HepG2 (cell line): ENCODE measurements around the gene TYROBP. TPM values are rescaled to one million over a fixed set of nuclear protein-coding genes. Genes with fewer than 3 reads are reported as not detected.

ENCODE experiments used
- EEA1 ChIP-seq: sonication (generic); formaldehyde crosslinking; IDR thresholded peaks from 2 replicates; pipeline ENCODE4 v1.5.1; 2020; ENCODE audit warnings: mild to moderate bottlenecking, missing genetic modification reagents, borderline replicate concordance
- KAT7 ChIP-seq: IDR thresholded peaks from 2 replicates; pipeline ENCODE4 v1.6.1; 2018; ENCODE audit warnings: borderline replicate concordance, missing compliant biosample characterization
- KLF15 ChIP-seq: sonication (generic); formaldehyde crosslinking; IDR thresholded peaks from 2 replicates; pipeline ENCODE4 v1.8.1; 2023; ENCODE audit warnings: borderline replicate concordance, mild to moderate bottlenecking, inconsistent platforms, missing genetic modification reagents, mixed read lengths
- MXD3 ChIP-seq: IDR thresholded peaks from 2 replicates; pipeline ENCODE4 v1.6.1; 2016; ENCODE audit warnings: mild to moderate bottlenecking, missing biosample characterization, missing genetic modification reagents
- NFYC ChIP-seq: IDR thresholded peaks from 2 replicates; pipeline ENCODE4 v1.6.1; 2016; ENCODE audit warnings: missing genetic modification reagents, missing compliant biosample characterization
- POGK ChIP-seq: sonication (generic); formaldehyde crosslinking; conservative IDR thresholded peaks from 2 replicates; pipeline ENCODE4 v1.8.0; 2022; ENCODE audit warnings: mild to moderate bottlenecking, moderate library complexity, missing genetic modification reagents
- RARA ChIP-seq: IDR thresholded peaks from 2 replicates; pipeline ENCODE4 v1.6.1; 2016; ENCODE audit warnings: missing genetic modification reagents, missing compliant biosample characterization
- SOX6 ChIP-seq, 2 experiments: fragments of 450-650 bp in 1 of 2; sonication (generic) in 1 of 2; formaldehyde crosslinking in 1 of 2; IDR thresholded peaks; 2 replicates each; pipeline versions ENCODE4 v1.4.0 to v1.6.1; 2017 to 2020; ENCODE audit warnings: antibody characterized with exemption in 1 of 2, mild to moderate bottlenecking in 1 of 2, missing genetic modification reagents in 1 of 2
- STAT5B ChIP-seq: sonication (generic); formaldehyde crosslinking; IDR thresholded peaks from 2 replicates; pipeline ENCODE4 v1.4.0; 2020; ENCODE audit warnings: missing genetic modification reagents
- ZBTB7B ChIP-seq: sonication (generic); formaldehyde crosslinking; IDR thresholded peaks from 2 replicates; pipeline ENCODE4 v1.4.0; 2020; ENCODE audit warnings: missing genetic modification reagents
- ZFY ChIP-seq: sonication (generic); formaldehyde crosslinking; IDR thresholded peaks from 2 replicates; pipeline ENCODE4 v1.4.0; 2020; ENCODE audit warnings: missing genetic modification reagents
- ZNF280B ChIP-seq: sonication (generic); formaldehyde crosslinking; IDR thresholded peaks from 2 replicates; pipeline ENCODE4 v1.5.0; 2020; ENCODE audit warnings: missing genetic modification reagents, mild to moderate bottlenecking, borderline replicate concordance
- ZNF281 ChIP-seq: sonication (generic); formaldehyde crosslinking; IDR thresholded peaks from 2 replicates; pipeline ENCODE4 v1.4.0; 2020; ENCODE audit warnings: missing genetic modification reagents, borderline replicate concordance
- ZNF574 ChIP-seq: sonication (generic); formaldehyde crosslinking; IDR thresholded peaks from 2 replicates; pipeline ENCODE4 v1.4.0; 2020; ENCODE audit warnings: missing genetic modification reagents
- ZNF577 ChIP-seq: sonication (generic); formaldehyde crosslinking; IDR thresholded peaks from 2 replicates; pipeline ENCODE4 v1.4.0; 2020; ENCODE audit warnings: mild to moderate bottlenecking, low read depth, missing genetic modification reagents, borderline replicate concordance
- ZNF773 ChIP-seq: sonication (generic); formaldehyde crosslinking; IDR thresholded peaks from 2 replicates; pipeline ENCODE4 v1.4.0; 2020; ENCODE audit warnings: missing genetic modification reagents, borderline replicate concordance
- ZNF891 ChIP-seq: sonication (generic); formaldehyde crosslinking; IDR thresholded peaks from 2 replicates; pipeline ENCODE4 v1.5.0; 2020; ENCODE audit warnings: mild to moderate bottlenecking, missing genetic modification reagents
- polyA plus RNA-seq, 8 experiments: library from polyadenylated mRNA; depleted of rRNA in 3 of 8; stranded (reverse) in 7 of 8; unstranded in 1 of 8; fragments of >200 nt; fragmentation: Illumina TruSeq in 4 of 8; extraction: Trizol in 4 of 8; gene quantifications; 2 replicates each; pipeline versions ENCODE4 v1.2.1 to v1.2.3, GENCODE V29; 2011 to 2016; ENCODE audit warnings: low read depth in 4 of 8, missing spikeins in 1 of 8, mixed read lengths in 1 of 8; ENCODE audit not compliant: insufficient read depth in 1 of 8
- total RNA-seq, 5 experiments: library from RNA; depleted of rRNA; stranded (reverse); fragments of >200 nt; fragmentation: Illumina TruSeq; extraction: Trizol; gene quantifications; 2 replicates each; pipeline ENCODE4 v1.2.3, GENCODE V29; 2016; ENCODE audit warnings: low read depth in 1 of 5

Gene TYROBP
- total and polyA plus RNA-seq, 2 of the 13 experiments (the other 11 are each of a cell fraction or from before 2014, with no cell fraction given): not detected

- TF ChIP-seq ZNF280B (0 out of 2 replicates have a peak, but pooled peaks have one; percentile 28), ZNF281 (CRISPR knock-in tag) (no peak), NFYC (CRISPR knock-in tag) (0 out of 2 replicates have a peak, but pooled peaks have one; percentile 17), KLF15 (CRISPR knock-in tag) (peak; percentile 71; the same call in 1 of the 2 replicates), POGK (CRISPR knock-in tag) (peak; percentile 65; the same call in 1 of the 2 replicates), MXD3 (0 out of 2 replicates have a peak, but pooled peaks have one; percentile 15), KAT7 (CRISPR knock-in tag) (no peak), EEA1 (CRISPR knock-in tag) (peak; percentile 25; the same call in 1 of the 2 replicates), STAT5B (CRISPR knock-in tag) (no peak), ZNF577 (CRISPR knock-in tag) (no peak), RARA (CRISPR knock-in tag) (no peak), ZNF574 (CRISPR knock-in tag) (peak; percentile 13; the same call in 1 of the 2 replicates), ZNF891 (CRISPR knock-in tag) (peak; percentile 70; the same call in 1 of the 2 replicates), SOX6 (IDR thresholded peaks at IDR 0.05) (no peak), SOX6 (CRISPR knock-in tag; IDR thresholded peaks at IDR 0.05) (peak; percentile 37; the same call in 1 of the 2 replicates), ZNF773 (CRISPR knock-in tag) (0 out of 2 replicates have a peak, but pooled peaks have one; percentile 47), ZBTB7B (CRISPR knock-in tag) (0 out of 2 replicates have a peak, but pooled peaks have one; percentile 31), ZFY (CRISPR knock-in tag) (peak; percentile 55; the same call in 1 of the 2 replicates)
These were observed 47.1 kb downstream of the TYROBP start (continued) for GRCh38 chr19:35860818-35861639.
